ENCODE results near the gene KMT2C.
"Not testable (repeated sequence)": the region's sequence is repeated elsewhere in the genome, so short reads cannot be mapped to it uniquely, and the experiment has no call there.

The KMT2C gene

GRCh38 chr7:152236306-152236705, 199.5 kb downstream of the KMT2C start:
- H3K4me3 ChIP-seq; DNase-seq (ENCODE audit: low spot score); H3K27ac ChIP-seq: not testable (repeated sequence)

- DNase-seq (ENCODE audit: low spot score); H3K27ac ChIP-seq; H3K4me3 ChIP-seq: not testable (repeated sequence)
Observed at GRCh38 chr7:152234421-152234820, 201.4 kb downstream of the KMT2C start.

GRCh38 chr7:152231089-152231488, 204.7 kb downstream of the KMT2C start:
- no peak for DNase-seq (ENCODE audit: low spot score)
- TF ChIP-seq CTCF (IDR thresholded peaks at IDR 0.05): no peak

GRCh38 chr7:152219556-152219955, 216.2 kb downstream of the KMT2C start:
- H3K27ac ChIP-seq; H3K4me3 ChIP-seq; DNase-seq (ENCODE audit: low spot score): not testable (repeated sequence)

More at GRCh38 chr7:152231089-152231488, 204.7 kb downstream of the KMT2C start:
- H3K4me3 ChIP-seq: no peak overlapping the region
- no peak overlapping the region for H3K27ac ChIP-seq

GRCh38 chr7:152208766-152209165, 227.0 kb downstream of the KMT2C start:
- H3K4me3 ChIP-seq; DNase-seq (ENCODE audit: low spot score); H3K27ac ChIP-seq: not testable (repeated sequence)

GRCh38 chr7:152204417-152204816, 231.4 kb downstream of the KMT2C start:
- H3K4me3 ChIP-seq; H3K27ac ChIP-seq; DNase-seq (ENCODE audit: low spot score): not testable (repeated sequence)

GRCh38 chr7:152203095-152203494, 232.7 kb downstream of the KMT2C start:
- no peak for DNase-seq (ENCODE audit: low spot score)
- Histone ChIP-seq H3K4me3 (no peak overlapping the region), H3K27ac (no peak overlapping the region)
- TF ChIP-seq CTCF (IDR thresholded peaks at IDR 0.05): no peak

- Histone ChIP-seq H3K27ac (no peak overlapping the region), H3K4me3 (no peak overlapping the region)
- no peak for DNase-seq (ENCODE audit: low spot score)
- no peak for TF ChIP-seq CTCF (IDR thresholded peaks at IDR 0.05)
Observed at GRCh38 chr7:152202056-152202455, 233.7 kb downstream of the KMT2C start.

- H3K27ac ChIP-seq: no peak overlapping the region
- TF ChIP-seq CTCF (IDR thresholded peaks at IDR 0.05): no peak
- no peak for DNase-seq (ENCODE audit: low spot score)
- H3K4me3 ChIP-seq: no peak overlapping the region
Observed at GRCh38 chr7:152200395-152200794, 235.4 kb downstream of the KMT2C start.

- no peak for TF ChIP-seq CTCF (IDR thresholded peaks at IDR 0.05)
- DNase-seq (ENCODE audit: low spot score): no peak
- Histone ChIP-seq H3K4me3 (no peak overlapping the region), H3K27ac (no peak overlapping the region)
Observed at GRCh38 chr7:152196391-152196790, 239.4 kb downstream of the KMT2C start.
